Small intestine (tissue), 7 donors: ENCODE data around the gene KBTBD2. TPM values are rescaled to one million over a fixed set of nuclear protein-coding genes. Genes with fewer than 3 reads are reported as not detected.
"Not testable (repeated sequence)": the region's sequence is repeated elsewhere in the genome, so short reads cannot be mapped to it uniquely, and the experiment has no call there.

ENCODE experiments used
- DNase-seq, 2 donors: peaks; one replicate each; pipeline versions ENCODE4 v3.0.0 to v3.0.0-alpha.2; 2013
- FAIRE-seq: peaks from 2 replicates; lab custom pipeline; 2012; peaks lifted over from hg19 to GRCh38; lab: Jason Lieb, UNC
- H3K27ac ChIP-seq, 3 donors: one replicate each; pipeline ENCODE4 v1.5.1; 2013; ENCODE audit warnings: low read length in 2 of 3, mild to moderate bottlenecking in 2 of 3, control low read depth in 1 of 3, inconsistent platforms in 1 of 3, low read depth in 1 of 3, moderate library complexity in 1 of 3
- H3K27me3 ChIP-seq, 3 donors: one replicate each; pipeline ENCODE4 v1.6.1; 2013; ENCODE audit warnings: low read length in 3 of 3, inconsistent platforms in 1 of 3; ENCODE audit not compliant: control insufficient read depth in 3 of 3, insufficient read depth in 3 of 3
- H3K36me3 ChIP-seq, 3 donors: one replicate each; pipeline ENCODE4 v1.6.1; 2013; ENCODE audit warnings: low read length in 3 of 3, inconsistent platforms in 1 of 3, low read depth in 1 of 3, mild to moderate bottlenecking in 1 of 3, moderate library complexity in 1 of 3; ENCODE audit not compliant: control insufficient read depth in 3 of 3, insufficient read depth in 2 of 3
- H3K4me1 ChIP-seq, 3 donors: one replicate each; pipeline ENCODE4 v1.6.1; 2013; ENCODE audit warnings: low read length in 2 of 3, inconsistent platforms in 1 of 3, low read depth in 1 of 3, mild to moderate bottlenecking in 1 of 3, moderate library complexity in 1 of 3; ENCODE audit not compliant: control insufficient read depth in 3 of 3, insufficient read depth in 2 of 3
- H3K4me3 ChIP-seq, 3 donors: one replicate each; pipeline ENCODE4 v1.5.1; 2013; ENCODE audit warnings: low read length in 3 of 3, control low read depth in 1 of 3, inconsistent platforms in 1 of 3, low read depth in 1 of 3, mild to moderate bottlenecking in 1 of 3, moderate library complexity in 1 of 3
- H3K9me3 ChIP-seq, 2 donors: one replicate each; pipeline ENCODE4 v1.6.1; 2013; ENCODE audit warnings: low read depth in 1 of 2, low read length in 1 of 2; ENCODE audit not compliant: control insufficient read depth in 2 of 2, insufficient read depth in 1 of 2
- WGBS, 3 donors: extraction: QIAGEN DNeasy Blood & Tissue Kit; methylation state at CpG; one replicate each; pipeline ENCODE4 v1.1.7; 2013; 5-methylcytosine and 5-hydroxymethylcytosine counted together
- polyA plus RNA-seq, 4 donors: library from polyadenylated mRNA; stranded (reverse) in 3 of 4; unstranded in 1 of 4; fragments of 200-250 nt in 3 of 4; fragments of 120-200 nt in 1 of 4; gene quantifications; one replicate each; pipeline versions ENCODE4 v1.2.1 to v1.2.3, GENCODE V29; 2013
- donor health status: healthy with polysubstance abuse.
- donor health status: control.
- donor health status: control.
- donor health status: Bipolar disorder and iron deficiency.
- donor health status: healthy.

Gene KBTBD2
- polyA plus RNA-seq, 4 donors: 10.8 to 45.0 (median 14.4) TPM

DNA sequence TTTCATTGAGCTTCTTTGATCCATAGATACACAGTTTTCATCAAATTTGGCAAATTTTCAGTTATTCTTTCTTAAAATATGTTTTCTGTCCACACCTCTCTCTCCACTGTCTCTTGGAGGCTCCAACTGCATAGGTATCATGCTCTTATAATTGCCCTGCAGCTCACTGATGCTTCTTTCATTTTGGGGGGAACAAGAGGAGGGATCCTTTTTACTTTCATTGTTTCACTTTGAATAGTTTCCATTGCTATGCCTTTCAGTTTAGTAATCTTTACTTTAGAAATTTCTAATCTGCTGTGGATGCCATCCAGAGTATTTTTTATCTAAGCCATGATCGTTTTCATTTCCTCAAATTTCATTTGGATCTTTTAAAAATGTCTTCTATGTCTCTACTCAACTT lies 32.9 kb downstream of the KBTBD2 start:
- 0 to 52% (median 0%) methylated on average over 1 of the region's 1 CpG for WGBS, 3 donors
- H3K4me1 ChIP-seq: no peaks in the 10 kb centered on the region
- H3K27me3 ChIP-seq: no peaks in the 10 kb centered on the region
- no peak overlapping the region for H3K27ac ChIP-seq
- DNase-seq (no peak), FAIRE-seq (no peak)
- H3K4me3 ChIP-seq: no peak overlapping the region
- no peaks in the 10 kb centered on the region for H3K9me3 ChIP-seq
- no peaks in the 10 kb centered on the region for H3K36me3 ChIP-seq

DNA sequence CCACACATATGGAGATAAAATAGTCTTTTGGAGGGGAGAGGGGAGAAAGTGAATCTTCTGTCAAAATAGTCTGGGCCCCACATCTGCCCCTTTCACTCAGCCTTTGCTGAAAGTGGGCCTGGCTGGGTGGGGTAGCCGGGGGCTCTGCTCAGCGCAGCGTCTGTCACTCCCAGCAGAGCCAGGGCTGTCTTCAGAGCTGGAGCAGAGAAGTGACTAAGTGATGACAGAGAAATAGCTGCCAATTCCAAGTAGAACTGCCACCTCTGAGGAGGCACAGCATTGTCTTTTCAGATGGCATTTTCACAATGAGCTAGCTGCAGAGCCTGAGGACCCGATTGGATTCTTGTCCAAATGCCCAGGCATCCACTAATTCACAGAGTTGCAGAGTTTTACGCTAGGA lies 34.5 kb downstream of the KBTBD2 start:
- not testable (repeated sequence) for H3K9me3 ChIP-seq, FAIRE-seq, H3K36me3 ChIP-seq, H3K27me3 ChIP-seq, H3K4me1 ChIP-seq, H3K27ac ChIP-seq, DNase-seq, H3K4me3 ChIP-seq
- 86 to 89% (median 89%) methylated on average over 5 of the region's 5 CpGs for WGBS, 3 donors

DNA sequence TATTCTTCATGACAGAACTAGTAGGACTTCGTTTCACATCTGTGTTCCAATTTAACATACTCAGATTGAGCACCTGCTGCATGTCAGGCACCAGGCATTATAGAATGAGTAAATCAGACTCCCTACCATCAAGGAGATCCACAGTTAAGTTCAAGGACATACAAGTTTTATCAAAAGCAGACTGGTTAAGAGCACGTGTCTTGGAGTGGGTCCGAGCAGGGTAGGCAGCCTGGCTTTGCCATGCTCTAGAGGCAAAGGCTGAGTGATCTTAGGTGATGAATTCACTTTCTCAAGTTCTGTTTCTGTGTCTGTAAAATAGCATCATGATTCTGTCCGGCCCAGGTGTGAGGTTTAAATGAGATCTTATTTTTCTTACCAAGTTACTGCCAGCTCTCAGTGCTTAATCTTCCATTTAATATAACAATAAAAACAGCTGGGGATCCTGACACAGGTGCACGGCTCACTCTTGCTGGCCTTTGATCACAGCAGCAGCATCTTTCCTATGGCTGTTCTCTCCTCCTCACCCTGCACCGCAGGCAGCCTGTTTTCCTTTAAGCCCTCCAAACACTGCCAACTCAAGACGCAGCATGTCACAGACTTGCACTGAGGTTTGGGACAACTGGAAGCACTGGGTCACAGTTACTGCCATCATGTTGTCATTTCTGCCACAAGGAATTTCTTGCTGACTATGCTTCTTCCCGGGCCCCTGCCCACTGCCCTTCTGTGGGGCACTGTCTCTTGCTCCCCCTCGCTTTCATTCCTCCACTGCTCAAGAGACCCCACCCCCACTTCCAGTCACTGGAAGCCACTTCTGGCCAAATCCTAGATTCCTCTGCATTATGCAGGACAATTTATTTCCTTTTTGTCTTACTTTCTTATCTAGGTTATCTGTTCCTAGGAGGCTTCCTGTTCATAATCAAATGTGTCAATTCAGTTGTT lies 35.5 kb downstream of the KBTBD2 start:
- H3K4me3 ChIP-seq, H3K36me3 ChIP-seq, H3K4me1 ChIP-seq, H3K9me3 ChIP-seq, DNase-seq, H3K27me3 ChIP-seq, H3K27ac ChIP-seq, FAIRE-seq: not testable (repeated sequence)
- 50 to 58% (median 58%) methylated on average over 7 to 8 of the region's 9 CpGs for WGBS, 3 donors

DNA sequence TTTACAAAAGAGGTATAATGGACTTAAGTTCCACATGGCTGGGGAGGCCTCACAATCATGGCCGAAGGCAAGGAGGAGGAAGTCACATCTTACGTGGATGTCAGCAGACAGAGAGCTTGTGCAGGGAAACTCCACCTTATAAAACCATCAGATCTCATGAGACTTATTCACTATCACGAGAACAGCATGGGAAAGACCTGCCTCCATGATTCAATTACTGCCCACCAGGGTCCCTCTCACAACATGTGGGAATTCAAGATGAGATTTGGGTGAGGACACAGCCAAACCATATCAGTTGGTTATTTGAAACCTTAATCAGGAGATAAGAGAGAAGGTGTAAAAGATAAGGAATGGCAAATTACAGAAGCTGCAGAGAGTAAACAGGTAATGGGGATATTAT lies 40.9 kb downstream of the KBTBD2 start:
- not testable (repeated sequence) for FAIRE-seq
- 60 to 77% (median 61%) methylated on average over 3 of the region's 3 CpGs for WGBS, 3 donors

DNA sequence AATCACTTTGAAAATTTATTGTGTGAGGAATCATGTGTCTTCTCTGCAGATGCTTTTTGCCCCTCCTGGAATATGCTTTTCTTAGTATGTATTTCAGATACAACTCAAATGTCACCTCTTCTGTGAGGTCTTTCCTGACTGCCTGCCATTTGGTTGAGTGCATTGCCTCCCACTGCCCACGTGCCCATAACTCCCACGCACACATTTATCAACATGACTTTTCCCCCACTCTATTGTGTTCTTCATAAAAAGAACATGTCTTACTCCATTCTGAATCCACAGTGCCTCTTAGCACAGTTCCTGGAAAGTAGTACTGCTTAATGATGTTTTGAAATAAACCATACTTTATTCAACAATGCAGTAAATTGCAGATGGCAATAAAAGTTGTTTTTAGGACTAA lies 42.9 kb downstream of the KBTBD2 start:
- H3K27me3 ChIP-seq, FAIRE-seq, H3K36me3 ChIP-seq, H3K27ac ChIP-seq, H3K4me3 ChIP-seq, H3K4me1 ChIP-seq, DNase-seq, H3K9me3 ChIP-seq: not testable (repeated sequence)
- 70 to 88% (median 71%) methylated on average over 2 of the region's 2 CpGs for whole genome bisulfite sequencing, 3 donors

More for the DNA sequence above, 40.9 kb downstream of the KBTBD2 start:
- not testable (repeated sequence) for H3K27me3 ChIP-seq, H3K9me3 ChIP-seq, H3K36me3 ChIP-seq, H3K4me3 ChIP-seq, H3K4me1 ChIP-seq, H3K27ac ChIP-seq, DNase-seq

DNA sequence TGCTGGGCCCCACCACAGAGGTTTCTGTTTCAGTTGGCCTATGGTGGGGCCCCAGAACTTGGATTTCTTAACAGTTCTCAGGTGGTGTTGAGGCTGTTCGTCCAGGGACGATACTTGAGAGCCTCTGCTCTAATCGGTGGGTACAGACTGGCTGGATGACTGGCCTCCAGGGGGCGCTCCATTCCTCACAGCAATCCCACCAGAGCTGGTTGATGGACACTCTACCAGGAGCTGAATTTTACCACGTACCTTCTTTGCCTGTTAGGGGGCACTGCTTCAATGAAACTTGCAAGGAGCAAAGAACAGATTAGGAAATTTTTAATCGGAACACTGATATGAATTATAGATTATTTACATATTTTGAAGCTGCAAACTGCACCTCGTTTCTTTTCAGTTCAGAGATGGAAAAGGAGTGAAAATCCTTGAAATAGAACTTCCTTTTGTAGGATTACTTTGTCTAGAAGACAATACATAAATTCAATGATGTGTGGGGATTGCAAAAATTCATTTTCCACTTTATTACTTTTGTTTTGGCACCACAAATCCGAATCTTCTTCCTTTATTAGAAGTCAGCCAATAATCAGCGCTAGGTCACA lies 44.8 kb downstream of the KBTBD2 start:
- Histone ChIP-seq H3K36me3 (no peaks in the 10 kb centered on the region), H3K27ac (no peak overlapping the region), H3K27me3 (no peaks in the 10 kb centered on the region), H3K4me3 (no peak overlapping the region), H3K9me3 (no peaks in the 10 kb centered on the region), H3K4me1 (no peaks in the 10 kb centered on the region)
- WGBS, 3 donors: 15 to 22% (median 16%) methylated on average over 9 of the region's 9 CpGs
- peak; percentile 83 to 85 for DNase-seq
- FAIRE-seq: no peak

DNA sequence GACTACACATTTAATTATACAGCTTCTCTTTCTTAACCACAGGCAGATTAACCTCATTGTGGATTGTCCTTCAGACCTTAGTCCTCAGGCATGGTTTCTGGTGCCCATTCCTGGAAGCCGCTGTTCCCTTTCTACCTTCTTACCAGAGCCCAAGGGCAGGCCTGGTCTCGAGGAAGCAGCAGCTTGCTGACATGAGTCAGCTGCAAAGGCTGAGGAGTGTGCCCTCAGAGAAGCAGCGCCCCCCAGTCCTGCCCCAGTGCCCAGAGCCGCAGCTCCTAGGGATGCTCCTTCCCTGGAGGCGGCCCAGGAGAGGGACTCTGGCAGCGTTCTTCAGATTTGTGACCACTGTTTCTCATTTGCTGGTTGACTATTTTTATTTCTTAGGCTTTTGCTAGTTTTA lies 46.8 kb downstream of the KBTBD2 start:
- not testable (repeated sequence) for H3K9me3 ChIP-seq, H3K4me1 ChIP-seq, H3K36me3 ChIP-seq, FAIRE-seq, H3K4me3 ChIP-seq, H3K27me3 ChIP-seq, DNase-seq, H3K27ac ChIP-seq
- WGBS, 3 donors: 86 to 92% (median 88%) methylated on average over 6 of the region's 6 CpGs

DNA sequence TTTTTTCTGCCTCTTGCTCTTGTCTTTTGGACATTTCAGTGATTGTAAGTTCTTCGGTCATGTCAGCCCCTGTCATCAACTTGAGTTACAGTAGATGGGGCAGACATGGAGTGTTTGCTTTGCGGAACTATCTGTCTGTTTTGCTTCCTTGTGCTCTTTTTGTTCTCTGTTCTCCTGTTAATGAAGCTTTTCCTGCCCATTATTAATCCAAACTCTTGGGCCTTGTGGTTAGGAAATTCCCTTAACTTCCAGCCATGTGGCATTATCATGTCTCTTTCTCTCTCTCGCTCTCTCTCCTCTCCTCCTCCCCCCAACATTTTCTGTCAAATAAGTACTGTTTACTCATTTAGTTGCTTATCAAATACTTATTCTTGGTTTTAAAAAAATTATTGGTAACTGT lies 47.8 kb downstream of the KBTBD2 start:
- H3K27me3 ChIP-seq, DNase-seq, H3K4me3 ChIP-seq, H3K36me3 ChIP-seq, H3K9me3 ChIP-seq, H3K27ac ChIP-seq, H3K4me1 ChIP-seq, FAIRE-seq: not testable (repeated sequence)
- WGBS, 3 donors: 71 to 89% (median 80%) methylated on average over 3 of the region's 3 CpGs
